Fibroblast of the aortic adventitia (primary cell): ENCODE measurements around the gene NUDT15. TPM values are rescaled to one million over a fixed set of nuclear protein-coding genes. Genes with fewer than 3 reads are reported as not detected.

Experiments
- DNase-seq: peaks from one replicate; pipeline ENCODE4 v3.0.0-alpha.2; 2010; ENCODE audit warnings: low read depth
- H3K4me3 ChIP-seq: 2 replicates; pipeline ENCODE4 v1.5.1; 2011; ENCODE audit warnings: low read depth, mild to moderate bottlenecking, control low read depth, low read length, moderate library complexity
- CTCF ChIP-seq: IDR thresholded peaks from 2 replicates; pipeline ENCODE4 v1.5.1; 2011; ENCODE audit warnings: mild to moderate bottlenecking, low read length, control low read depth, inconsistent platforms; ENCODE audit not compliant: insufficient read depth
- total RNA-seq: library from RNA; depleted of rRNA; stranded (reverse); fragments of >200 nt; gene quantifications from 2 replicates; pipeline ENCODE4 v1.2.3, GENCODE V29; 2012; ENCODE audit warnings: low replicate concordance

NUDT15 gene
- total RNA-seq, 1 donor, result 23.1 TPM

GRCh38 chr13:48096670-48097069, 59.1 kb downstream of the NUDT15 start:
- TF ChIP-seq CTCF, result no peak
- no peak for DNase-seq
- H3K4me3 ChIP-seq, result no peak overlapping the region

Other genes with a start within 250 kb of the NUDT15 start
- 57.8 and 70.1 TPM in 2 replicates for gene SUCLA2, start 36.5 kb upstream of the NUDT15 start, total RNA-seq
- 22.9 and 31.5 TPM in 2 replicates for gene MED4, start 57.4 kb downstream of the NUDT15 start, total RNA-seq
- gene ITM2B, start 195.5 kb downstream of the NUDT15 start, total RNA-seq, result 414 and 429 TPM in 2 replicates